ENCODE measurements around the gene APOC4.
"Not testable (repeated sequence)": the region's sequence is repeated elsewhere in the genome, so short reads cannot be mapped to it uniquely, and the experiment has no call there.

The APOC4 gene

DNA sequence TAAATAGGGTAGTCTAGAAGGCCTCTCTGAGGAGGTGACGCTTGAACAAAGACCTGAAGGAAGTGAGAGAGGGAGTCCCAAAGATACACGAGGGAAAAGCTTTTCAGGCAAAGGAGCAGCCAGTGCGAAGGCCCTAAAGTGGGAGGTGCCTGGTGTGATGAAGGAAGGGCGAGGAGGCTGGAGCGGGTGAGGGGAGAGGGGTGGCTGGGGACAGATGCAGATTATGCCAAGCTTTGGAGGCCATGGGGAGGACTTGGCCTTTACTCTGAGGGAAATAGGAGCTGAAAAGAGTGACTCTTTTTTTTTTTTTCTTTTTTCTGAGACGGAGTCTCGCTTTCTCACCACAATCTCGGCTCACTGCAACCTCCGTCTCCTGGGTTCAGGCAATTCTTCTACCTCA lies 16.1 kb downstream of the APOC4 start:
- Histone ChIP-seq H3K36me3 (ENCODE audit: insufficient read depth, low read length) (no peaks in the 10 kb centered on the region), H3K9ac (ENCODE audit: low read depth, low read length) (no peak overlapping the region), H3K9me3 (ENCODE audit: control insufficient read depth, insufficient read depth, low read length) (no peaks in the 10 kb centered on the region), H3K4me1 (ENCODE audit: insufficient read depth, low read length) (peaks cover 13% of the 10 kb centered on the region; the same call in 1 of the 2 replicates)

DNA sequence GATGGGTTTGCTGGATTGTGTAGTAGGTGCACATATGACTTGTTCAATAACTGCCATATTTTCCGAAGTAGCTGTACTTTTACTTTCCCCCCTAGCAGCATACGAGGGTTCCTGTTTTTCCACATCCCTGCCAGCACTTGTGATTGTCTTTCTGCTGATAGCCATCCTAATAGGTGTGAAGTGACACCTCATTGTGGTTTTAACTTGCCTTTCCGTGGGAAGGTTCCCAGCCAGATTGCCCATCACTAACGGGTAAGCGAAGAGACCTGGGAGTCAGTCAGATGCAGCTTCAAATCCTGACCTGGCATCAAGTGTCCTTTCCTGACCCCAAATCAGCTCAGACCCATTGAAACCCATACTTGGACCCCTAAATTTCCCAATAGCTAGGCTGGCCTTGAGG lies 17.7 kb downstream of the APOC4 start:
- peaks cover 13% of the 10 kb centered on the region; the same call in 1 of the 2 replicates for H3K4me1 ChIP-seq (ENCODE audit: insufficient read depth, low read length)

DNA sequence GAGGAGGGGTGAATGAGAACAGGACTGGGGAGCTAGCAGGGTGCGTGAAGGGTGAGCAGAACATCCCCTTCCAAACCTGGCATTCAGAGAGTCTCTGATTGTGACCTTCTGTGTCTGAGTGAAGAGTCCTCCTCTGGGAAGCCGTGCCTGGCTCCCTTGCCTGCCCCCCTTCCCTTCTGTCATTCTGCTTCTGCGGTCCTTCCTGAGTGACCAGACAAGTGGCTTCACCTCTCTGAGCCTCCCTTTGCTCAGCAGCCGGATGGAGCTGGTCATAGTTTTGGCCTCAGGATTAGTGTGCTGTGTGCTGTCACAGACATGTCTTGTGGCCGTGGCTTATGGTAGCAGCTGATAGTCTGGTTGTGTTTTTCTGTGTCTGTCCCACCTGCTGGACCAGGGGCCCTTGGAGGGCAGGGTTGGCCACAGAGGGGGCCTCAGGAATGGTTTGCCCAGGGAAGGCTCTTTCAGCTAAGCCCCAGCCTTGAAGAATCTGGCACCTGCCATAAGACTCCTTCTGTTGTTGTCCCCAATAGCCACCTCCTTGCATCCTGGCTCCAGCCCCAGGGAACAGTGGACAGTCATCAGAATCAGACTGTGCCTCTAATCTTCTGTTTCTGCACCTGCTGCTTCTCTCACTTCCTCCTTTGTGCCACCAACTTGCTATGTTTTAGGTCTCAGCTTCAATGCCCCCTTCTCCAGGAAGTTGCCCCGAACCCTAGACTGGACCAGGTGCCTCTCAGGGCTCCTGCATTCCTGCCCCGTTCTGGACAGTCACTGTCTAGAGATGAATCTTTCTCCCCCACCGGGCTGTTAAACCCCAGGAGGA lies 19.1 kb downstream of the APOC4 start:
- no peak overlapping the region for H3K9ac ChIP-seq (ENCODE audit: low read depth, low read length)
- H3K36me3 ChIP-seq (ENCODE audit: insufficient read depth, low read length): no peaks in the 10 kb centered on the region
- peaks cover 12% of the 10 kb centered on the region; the same call in 1 of the 2 replicates for H3K4me1 ChIP-seq (ENCODE audit: insufficient read depth, low read length)
- no peaks in the 10 kb centered on the region for H3K9me3 ChIP-seq (ENCODE audit: control insufficient read depth, insufficient read depth, low read length)

More for the DNA sequence above, 17.7 kb downstream of the APOC4 start:
- Histone ChIP-seq H3K36me3 (ENCODE audit: insufficient read depth, low read length) (no peaks in the 10 kb centered on the region), H3K9ac (ENCODE audit: low read depth, low read length) (no peak overlapping the region), H3K9me3 (ENCODE audit: control insufficient read depth, insufficient read depth, low read length) (no peaks in the 10 kb centered on the region)

DNA sequence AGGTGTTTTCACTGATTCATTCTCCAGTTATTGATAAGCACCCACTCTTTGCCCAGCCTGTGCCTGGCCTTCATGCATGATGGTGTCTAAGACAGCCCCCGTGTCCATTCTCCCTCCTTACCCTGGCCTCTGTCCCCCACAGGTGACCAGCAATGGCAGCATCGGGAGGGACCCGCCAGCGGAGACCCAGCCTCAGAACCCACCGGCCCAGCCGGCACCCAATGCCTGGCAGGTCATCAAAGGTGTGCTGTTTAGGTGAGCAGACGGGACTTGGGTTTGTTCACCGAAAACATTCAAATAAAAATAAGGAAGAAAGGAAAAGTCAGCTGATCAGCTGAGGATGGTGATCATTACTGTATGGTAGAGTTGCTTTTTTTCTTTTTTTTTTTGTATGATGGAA lies 19.8 kb downstream of the APOC4 start:
- Histone ChIP-seq H3K9me3 (ENCODE audit: control insufficient read depth, insufficient read depth, low read length) (no peaks in the 10 kb centered on the region), H3K4me1 (ENCODE audit: insufficient read depth, low read length) (peaks cover 5% of the 10 kb centered on the region; the same call in 1 of the 2 replicates), H3K9ac (ENCODE audit: low read depth, low read length) (no peak overlapping the region), H3K36me3 (ENCODE audit: insufficient read depth, low read length) (no peaks in the 10 kb centered on the region)

DNA sequence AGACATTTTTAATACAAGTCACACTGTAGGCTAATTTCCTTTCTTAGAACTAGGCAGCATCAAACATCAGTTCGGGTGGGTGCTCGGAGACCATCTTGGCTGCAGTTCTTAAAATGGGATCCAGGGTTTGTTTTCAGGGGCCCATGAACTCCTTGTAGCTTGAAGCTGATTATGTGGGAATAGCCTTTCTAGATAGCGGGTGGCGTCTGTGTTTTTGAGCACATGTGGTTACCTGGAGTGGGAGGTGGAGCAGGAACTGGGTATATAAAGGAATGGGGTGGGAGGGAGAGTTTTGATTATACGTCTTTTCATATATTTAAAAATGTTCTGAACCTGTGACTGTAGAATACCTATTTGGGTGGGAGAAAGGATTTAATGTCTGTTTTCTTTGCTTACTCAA lies 26.1 kb downstream of the APOC4 start:
- Histone ChIP-seq H3K9ac (ENCODE audit: low read depth, low read length) (no peak overlapping the region), H3K4me1 (ENCODE audit: insufficient read depth, low read length) (no peaks in the 10 kb centered on the region), H3K9me3 (ENCODE audit: control insufficient read depth, insufficient read depth, low read length) (no peaks in the 10 kb centered on the region), H3K36me3 (ENCODE audit: insufficient read depth, low read length) (peaks cover 1% of the 10 kb centered on the region)

DNA sequence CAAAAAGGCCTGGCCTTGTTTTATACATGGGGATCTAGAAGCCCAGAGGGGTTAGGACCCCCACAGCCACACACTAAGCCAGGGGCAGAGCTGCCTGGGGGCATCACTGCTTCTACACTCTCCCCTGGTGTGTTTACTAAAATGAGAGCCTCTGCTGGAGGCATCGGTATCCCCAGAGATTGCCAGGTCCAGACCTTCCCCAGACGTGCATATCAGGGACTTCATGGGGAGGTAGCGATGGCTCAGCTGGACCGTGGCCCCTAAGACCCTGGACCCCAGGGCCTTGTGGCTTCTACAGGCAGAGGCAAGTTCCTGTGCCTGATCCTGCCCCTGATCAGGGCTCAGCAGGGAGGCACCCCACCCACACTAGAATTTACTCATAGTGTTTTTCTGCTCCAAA lies 26.6 kb downstream of the APOC4 start:
- Histone ChIP-seq H3K9ac (ENCODE audit: low read depth, low read length) (no peak overlapping the region), H3K4me1 (ENCODE audit: insufficient read depth, low read length) (no peaks in the 10 kb centered on the region), H3K36me3 (ENCODE audit: insufficient read depth, low read length) (peaks cover 3% of the 10 kb centered on the region), H3K9me3 (ENCODE audit: control insufficient read depth, insufficient read depth, low read length) (no peaks in the 10 kb centered on the region)

GRCh38 chr19:44969437-44969836 lies 27.4 kb downstream of the APOC4 start:
- Histone ChIP-seq H3K9ac (ENCODE audit: low read depth, low read length) (no peak overlapping the region), H3K36me3 (ENCODE audit: insufficient read depth, low read length) (peaks cover 3% of the 10 kb centered on the region), H3K9me3 (ENCODE audit: control insufficient read depth, insufficient read depth, low read length) (no peaks in the 10 kb centered on the region), H3K4me1 (ENCODE audit: insufficient read depth, low read length) (no peaks in the 10 kb centered on the region)

GRCh38 chr19:44971451-44971850 lies 29.4 kb downstream of the APOC4 start:
- H3K36me3 ChIP-seq (ENCODE audit: insufficient read depth, low read length): peaks cover 12% of the 10 kb centered on the region
- H3K4me1 ChIP-seq (ENCODE audit: insufficient read depth, low read length); H3K9ac ChIP-seq (ENCODE audit: low read depth, low read length); H3K9me3 ChIP-seq (ENCODE audit: control insufficient read depth, insufficient read depth, low read length): not testable (repeated sequence)

DNA sequence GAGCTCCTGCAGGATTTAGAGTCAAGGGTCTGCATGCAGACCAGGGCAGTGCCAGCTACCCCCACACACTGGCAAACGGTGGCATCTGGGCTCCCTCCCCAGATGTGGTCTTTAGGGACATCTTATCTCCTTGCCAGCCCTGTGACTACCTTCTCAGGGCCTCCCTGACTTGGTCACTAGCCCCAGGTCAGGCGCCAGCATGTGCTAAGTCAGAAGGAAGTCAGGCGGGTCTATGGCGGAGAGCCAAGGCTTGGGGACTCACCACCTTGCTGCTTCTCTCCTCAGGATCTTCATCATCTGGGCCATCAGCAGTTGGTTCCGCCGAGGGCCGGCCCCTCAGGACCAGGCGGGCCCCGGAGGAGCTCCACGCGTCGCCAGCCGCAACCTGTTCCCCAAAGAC lies 30.8 kb downstream of the APOC4 start:
- H3K9me3 ChIP-seq (ENCODE audit: control insufficient read depth, insufficient read depth, low read length): no peaks in the 10 kb centered on the region
- H3K4me1 ChIP-seq (ENCODE audit: insufficient read depth, low read length): no peaks in the 10 kb centered on the region
- no peak overlapping the region for H3K9ac ChIP-seq (ENCODE audit: low read depth, low read length)
- H3K36me3 ChIP-seq (ENCODE audit: insufficient read depth, low read length): peaks cover 19% of the 10 kb centered on the region

DNA sequence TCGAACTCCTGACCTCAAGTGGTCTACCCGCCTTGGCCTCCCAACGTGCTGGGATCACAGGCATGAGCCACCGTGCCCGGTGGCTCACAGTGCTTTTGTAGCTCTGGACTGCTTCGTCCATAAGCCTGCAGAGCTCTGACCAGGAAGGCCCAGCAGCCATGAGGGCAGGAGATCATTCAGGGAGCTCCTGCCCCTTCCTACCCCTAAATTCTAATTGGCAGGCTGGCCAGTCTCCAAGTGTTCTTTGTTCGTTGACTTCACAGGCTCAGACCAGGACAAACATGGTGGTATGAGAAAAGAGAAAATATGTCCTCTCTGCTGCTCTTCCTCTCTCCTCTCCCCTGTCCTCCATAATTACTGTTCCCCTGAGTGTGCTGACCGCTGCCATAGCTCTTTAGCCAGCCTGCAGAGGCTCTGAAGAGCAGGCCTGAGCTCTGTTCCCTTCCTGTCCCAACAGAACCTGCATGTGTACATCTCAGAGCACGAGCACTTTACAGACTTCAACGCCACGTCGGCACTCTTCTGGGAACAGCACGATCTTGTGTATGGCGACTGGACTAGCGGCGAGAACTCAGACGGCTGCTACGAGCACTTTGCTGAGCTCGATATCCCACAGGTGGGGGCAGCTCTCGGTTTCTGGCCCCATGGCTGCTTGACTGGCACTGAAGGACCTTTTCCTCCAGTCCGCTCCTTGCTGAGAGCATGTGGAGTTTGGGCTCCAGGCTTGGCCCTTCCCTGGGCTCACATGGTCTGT lies 32.1 kb downstream of the APOC4 start:
- Histone ChIP-seq H3K4me1 (ENCODE audit: insufficient read depth, low read length) (no peaks in the 10 kb centered on the region), H3K9me3 (ENCODE audit: control insufficient read depth, insufficient read depth, low read length) (no peaks in the 10 kb centered on the region), H3K9ac (ENCODE audit: low read depth, low read length) (no peak overlapping the region), H3K36me3 (ENCODE audit: insufficient read depth, low read length) (peaks cover 19% of the 10 kb centered on the region)

DNA sequence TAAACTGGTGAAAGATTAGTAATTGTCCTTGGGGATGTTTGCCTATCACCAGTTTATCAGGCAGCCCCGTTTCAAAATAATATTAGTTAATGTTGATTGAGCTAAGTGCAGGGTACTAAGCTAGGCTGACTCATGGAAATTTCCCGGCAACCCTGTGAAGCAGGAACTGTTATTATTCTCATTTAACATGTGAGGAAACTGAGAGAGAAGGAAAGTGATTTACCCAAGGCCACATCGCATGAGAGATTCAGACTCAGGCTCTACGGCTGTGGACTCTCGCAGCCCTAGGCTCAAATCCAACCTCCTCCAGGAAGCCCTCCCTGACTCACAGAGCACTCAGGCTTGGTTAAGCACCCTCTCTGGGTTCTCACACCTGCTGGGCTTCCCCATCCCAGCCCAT lies 32.8 kb downstream of the APOC4 start:
- Histone ChIP-seq H3K36me3 (ENCODE audit: insufficient read depth, low read length) (peaks cover 19% of the 10 kb centered on the region), H3K9ac (ENCODE audit: low read depth, low read length) (no peak overlapping the region), H3K4me1 (ENCODE audit: insufficient read depth, low read length) (no peaks in the 10 kb centered on the region), H3K9me3 (ENCODE audit: control insufficient read depth, insufficient read depth, low read length) (no peaks in the 10 kb centered on the region)

- no peak overlapping the region for H3K9ac ChIP-seq (ENCODE audit: low read depth, low read length)
- no peaks in the 10 kb centered on the region for H3K9me3 ChIP-seq (ENCODE audit: control insufficient read depth, insufficient read depth, low read length)
- H3K4me1 ChIP-seq (ENCODE audit: insufficient read depth, low read length): no peaks in the 10 kb centered on the region
- peaks cover 19% of the 10 kb centered on the region for H3K36me3 ChIP-seq (ENCODE audit: insufficient read depth, low read length)
Measured at GRCh38 chr19:44975444-44975843, 33.4 kb downstream of the APOC4 start.

DNA sequence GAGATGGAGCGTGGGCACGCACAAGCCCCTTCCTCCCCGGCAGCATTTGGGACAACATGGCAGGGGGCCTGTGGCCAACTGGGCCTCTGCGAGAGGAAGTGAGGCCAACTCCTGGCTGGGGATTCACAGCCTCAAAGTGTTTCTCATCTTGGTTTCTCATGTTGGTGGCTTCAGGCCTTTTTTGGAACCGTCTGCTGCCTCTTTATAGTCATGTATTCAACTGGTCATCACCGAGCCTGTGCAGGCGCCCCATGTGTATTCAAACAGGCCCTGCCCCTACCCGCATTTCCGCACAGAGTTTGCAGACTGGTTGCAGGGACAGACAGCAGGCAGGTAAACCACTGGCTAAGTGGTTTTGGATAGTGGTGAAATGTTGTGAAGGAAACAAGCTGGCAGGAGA lies 42.0 kb downstream of the APOC4 start:
- no peaks in the 10 kb centered on the region for H3K4me1 ChIP-seq (ENCODE audit: insufficient read depth, low read length)
- no peaks in the 10 kb centered on the region; the same call in 1 of the 2 replicates for H3K36me3 ChIP-seq (ENCODE audit: insufficient read depth, low read length)
- no peak overlapping the region for H3K9ac ChIP-seq (ENCODE audit: low read depth, low read length)
- H3K9me3 ChIP-seq (ENCODE audit: control insufficient read depth, insufficient read depth, low read length): no peaks in the 10 kb centered on the region

- Histone ChIP-seq H3K4me1 (ENCODE audit: insufficient read depth, low read length) (no peaks in the 10 kb centered on the region), H3K9ac (ENCODE audit: low read depth, low read length) (no peak overlapping the region), H3K36me3 (ENCODE audit: insufficient read depth, low read length) (no peaks in the 10 kb centered on the region; the same call in 1 of the 2 replicates), H3K9me3 (ENCODE audit: control insufficient read depth, insufficient read depth, low read length) (no peaks in the 10 kb centered on the region)
Measured at GRCh38 chr19:44985445-44985844, 43.4 kb downstream of the APOC4 start.

GRCh38 chr19:44986389-44986788 lies 44.4 kb downstream of the APOC4 start:
- H3K9ac ChIP-seq (ENCODE audit: low read depth, low read length): no peak overlapping the region
- no peaks in the 10 kb centered on the region for H3K4me1 ChIP-seq (ENCODE audit: insufficient read depth, low read length)
- H3K9me3 ChIP-seq (ENCODE audit: control insufficient read depth, insufficient read depth, low read length): no peaks in the 10 kb centered on the region
- H3K36me3 ChIP-seq (ENCODE audit: insufficient read depth, low read length): no peaks in the 10 kb centered on the region; the same call in 1 of the 2 replicates

All from ES-I3 (cell line).